Placental pericyte (primary cell): ENCODE measurements around the gene SLC15A5. TPM values are rescaled to one million over a fixed set of nuclear protein-coding genes. Genes with fewer than 3 reads are reported as not detected.

Source experiments
- total RNA-seq: library from RNA; depleted of rRNA; stranded (reverse); fragments of >200 nt; gene quantifications from 2 replicates; pipeline ENCODE4 v1.2.3, GENCODE V29; 2012

SLC15A5 gene, protein sequence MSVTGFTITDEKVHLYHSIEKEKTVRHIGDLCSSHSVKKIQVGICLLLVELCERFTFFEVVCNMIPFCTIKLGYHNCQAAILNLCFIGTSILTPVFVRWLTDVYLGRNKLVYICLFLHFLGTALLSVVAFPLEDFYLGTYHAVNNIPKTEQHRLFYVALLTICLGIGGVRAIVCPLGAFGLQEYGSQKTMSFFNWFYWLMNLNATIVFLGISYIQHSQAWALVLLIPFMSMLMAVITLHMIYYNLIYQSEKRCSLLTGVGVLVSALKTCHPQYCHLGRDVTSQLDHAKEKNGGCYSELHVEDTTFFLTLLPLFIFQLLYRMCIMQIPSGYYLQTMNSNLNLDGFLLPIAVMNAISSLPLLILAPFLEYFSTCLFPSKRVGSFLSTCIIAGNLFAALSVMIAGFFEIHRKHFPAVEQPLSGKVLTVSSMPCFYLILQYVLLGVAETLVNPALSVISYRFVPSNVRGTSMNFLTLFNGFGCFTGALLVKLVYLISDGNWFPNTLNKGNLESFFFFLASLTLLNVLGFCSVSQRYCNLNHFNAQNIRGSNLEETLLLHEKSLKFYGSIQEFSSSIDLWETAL
- not detected in 2 replicates for total RNA-seq

DNA sequence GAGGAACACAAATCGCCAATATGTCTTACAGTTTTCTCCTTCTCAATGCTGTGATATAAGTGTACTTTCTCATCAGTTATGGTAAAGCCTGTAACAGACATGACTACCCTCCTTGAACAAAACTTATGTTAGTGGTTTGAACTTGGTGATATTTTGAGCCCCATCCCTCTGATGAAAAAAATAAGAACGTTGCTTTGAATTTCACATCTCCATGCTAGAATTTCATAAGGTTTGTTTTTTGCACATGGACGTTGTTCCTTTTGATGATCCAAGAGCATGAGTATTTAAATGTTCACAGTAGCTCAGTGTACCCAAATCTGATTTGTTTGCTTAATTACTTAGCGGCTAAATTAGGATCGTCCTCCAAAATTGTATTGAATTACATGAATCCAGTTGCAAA, at the start of gene SLC15A5:
TSS of gene SLC15A5 (minus strand) at position 101 of the 400 bp plus-strand sequence. CDS start at position 101, 0 bp downstream.

Other genes starting within 250 kb of the SLC15A5 start
- gene MGST1, start 70.0 kb upstream of the SLC15A5 start, total RNA-seq, result 25.5 and 60.2 TPM in 2 replicates